Measurements from ENCODE around the gene BIRC3.
"Not testable (repeated sequence)": the region's sequence is repeated elsewhere in the genome, so short reads cannot be mapped to it uniquely, and the experiment has no call there.

Gene BIRC3

DNA sequence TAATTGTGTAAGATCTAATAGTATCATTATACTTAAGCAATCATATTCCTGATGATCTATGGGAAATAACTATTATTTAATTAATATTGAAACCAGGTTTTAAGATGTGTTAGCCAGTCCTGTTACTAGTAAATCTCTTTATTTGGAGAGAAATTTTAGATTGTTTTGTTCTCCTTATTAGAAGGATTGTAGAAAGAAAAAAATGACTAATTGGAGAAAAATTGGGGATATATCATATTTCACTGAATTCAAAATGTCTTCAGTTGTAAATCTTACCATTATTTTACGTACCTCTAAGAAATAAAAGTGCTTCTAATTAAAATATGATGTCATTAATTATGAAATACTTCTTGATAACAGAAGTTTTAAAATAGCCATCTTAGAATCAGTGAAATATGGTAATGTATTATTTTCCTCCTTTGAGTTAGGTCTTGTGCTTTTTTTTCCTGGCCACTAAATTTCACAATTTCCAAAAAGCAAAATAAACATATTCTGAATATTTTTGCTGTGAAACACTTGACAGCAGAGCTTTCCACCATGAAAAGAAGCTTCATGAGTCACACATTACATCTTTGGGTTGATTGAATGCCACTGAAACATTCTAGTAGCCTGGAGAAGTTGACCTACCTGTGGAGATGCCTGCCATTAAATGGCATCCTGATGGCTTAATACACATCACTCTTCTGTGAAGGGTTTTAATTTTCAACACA lies 6.4 kb downstream of the BIRC3 start:
- H3K4me1 Mint-ChIP-seq (ENCODE audit: low read depth), result peaks cover 39% of the 10 kb centered on the region
- no peak for DNase-seq (ENCODE audit: low spot score)

DNA sequence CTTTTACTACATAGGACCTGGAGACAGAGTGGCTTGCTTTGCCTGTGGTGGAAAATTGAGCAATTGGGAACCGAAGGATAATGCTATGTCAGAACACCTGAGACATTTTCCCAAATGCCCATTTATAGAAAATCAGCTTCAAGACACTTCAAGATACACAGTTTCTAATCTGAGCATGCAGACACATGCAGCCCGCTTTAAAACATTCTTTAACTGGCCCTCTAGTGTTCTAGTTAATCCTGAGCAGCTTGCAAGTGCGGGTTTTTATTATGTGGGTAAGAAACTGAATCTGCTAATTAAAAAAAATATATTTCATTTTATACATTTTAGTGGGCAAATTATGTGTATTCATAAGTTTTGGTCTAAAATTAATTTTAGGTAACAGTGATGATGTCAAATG lies 7.8 kb downstream of the BIRC3 start:
- peaks cover 75% of the 10 kb centered on the region for H3K36me3 Mint-ChIP-seq (ENCODE audit: low read depth)
- peaks cover 35% of the 10 kb centered on the region for H3K4me1 Mint-ChIP-seq (ENCODE audit: low read depth)
- H3K27me3 Mint-ChIP-seq (ENCODE audit: low read depth), result no peaks in the 10 kb centered on the region
- H3K27ac Mint-ChIP-seq, result no peak overlapping the region
- no peak for DNase-seq (ENCODE audit: low spot score)
- H3K4me3 Mint-ChIP-seq, result no peak overlapping the region
- no peaks in the 10 kb centered on the region for H3K9me3 Mint-ChIP-seq

More for the DNA sequence above, 6.4 kb downstream of the BIRC3 start:
- Mint-ChIP-seq H3K27ac (no peak overlapping the region), H3K4me3 (no peak overlapping the region), H3K9me3 (no peaks in the 10 kb centered on the region), H3K36me3 (ENCODE audit: low read depth) (peaks cover 73% of the 10 kb centered on the region), H3K27me3 (ENCODE audit: low read depth) (no peaks in the 10 kb centered on the region)

DNA sequence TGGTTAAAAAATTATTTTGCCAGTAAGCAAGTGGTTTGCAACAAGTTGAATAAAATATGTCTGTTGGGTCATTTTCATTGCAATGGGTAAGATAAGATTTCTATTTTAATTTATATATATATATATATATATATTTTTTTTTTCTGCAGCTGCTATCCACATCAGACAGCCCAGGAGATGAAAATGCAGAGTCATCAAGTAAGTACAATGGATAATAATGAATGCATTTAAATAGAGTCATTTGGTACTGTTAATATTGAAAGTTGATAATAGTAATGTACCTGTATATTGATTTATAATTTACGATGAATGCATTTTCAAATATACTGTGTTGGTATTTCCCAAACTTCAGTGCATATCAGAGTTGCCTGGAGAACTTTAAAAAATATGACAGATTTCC lies 11.5 kb downstream of the BIRC3 start:
- DNase-seq (ENCODE audit: low spot score), result no peak
- H3K4me1 Mint-ChIP-seq (ENCODE audit: low read depth), result peaks cover 10% of the 10 kb centered on the region
- H3K4me3 Mint-ChIP-seq, result no peak overlapping the region
- peaks cover 75% of the 10 kb centered on the region for H3K36me3 Mint-ChIP-seq (ENCODE audit: low read depth)
- H3K9me3 Mint-ChIP-seq, result no peaks in the 10 kb centered on the region
- no peaks in the 10 kb centered on the region for H3K27me3 Mint-ChIP-seq (ENCODE audit: low read depth)
- no peak overlapping the region for H3K27ac Mint-ChIP-seq

- Mint-ChIP-seq H3K4me1 (ENCODE audit: low read depth) (peaks cover 5% of the 10 kb centered on the region), H3K4me3 (no peak overlapping the region), H3K27ac (no peak overlapping the region), H3K9me3 (no peaks in the 10 kb centered on the region), H3K36me3 (ENCODE audit: low read depth) (peaks cover 70% of the 10 kb centered on the region), H3K27me3 (ENCODE audit: low read depth) (no peaks in the 10 kb centered on the region)
- no peak for DNase-seq (ENCODE audit: low spot score)
Observed at GRCh38 chr11:102330231-102330630, 12.9 kb downstream of the BIRC3 start.

- H3K36me3 Mint-ChIP-seq (ENCODE audit: low read depth), result peaks cover 67% of the 10 kb centered on the region
- H3K27ac Mint-ChIP-seq, result no peak overlapping the region
- no peaks in the 10 kb centered on the region for H3K27me3 Mint-ChIP-seq (ENCODE audit: low read depth)
- H3K4me1 Mint-ChIP-seq (ENCODE audit: low read depth), result peaks cover 5% of the 10 kb centered on the region
- no peak for DNase-seq (ENCODE audit: low spot score)
- H3K4me3 Mint-ChIP-seq, result no peak overlapping the region
- H3K9me3 Mint-ChIP-seq, result no peaks in the 10 kb centered on the region
Observed at GRCh38 chr11:102331341-102331740, 14.1 kb downstream of the BIRC3 start.

GRCh38 chr11:102332611-102332994 lies 15.3 kb downstream of the BIRC3 start:
- Mint-ChIP-seq H3K9me3 (no peaks in the 10 kb centered on the region), H3K4me3 (no peak overlapping the region), H3K27me3 (ENCODE audit: low read depth) (no peaks in the 10 kb centered on the region), H3K36me3 (ENCODE audit: low read depth) (peaks cover 60% of the 10 kb centered on the region), H3K27ac (no peak overlapping the region), H3K4me1 (ENCODE audit: low read depth) (peaks cover 2% of the 10 kb centered on the region)
- no peak for DNase-seq (ENCODE audit: low spot score)

DNA sequence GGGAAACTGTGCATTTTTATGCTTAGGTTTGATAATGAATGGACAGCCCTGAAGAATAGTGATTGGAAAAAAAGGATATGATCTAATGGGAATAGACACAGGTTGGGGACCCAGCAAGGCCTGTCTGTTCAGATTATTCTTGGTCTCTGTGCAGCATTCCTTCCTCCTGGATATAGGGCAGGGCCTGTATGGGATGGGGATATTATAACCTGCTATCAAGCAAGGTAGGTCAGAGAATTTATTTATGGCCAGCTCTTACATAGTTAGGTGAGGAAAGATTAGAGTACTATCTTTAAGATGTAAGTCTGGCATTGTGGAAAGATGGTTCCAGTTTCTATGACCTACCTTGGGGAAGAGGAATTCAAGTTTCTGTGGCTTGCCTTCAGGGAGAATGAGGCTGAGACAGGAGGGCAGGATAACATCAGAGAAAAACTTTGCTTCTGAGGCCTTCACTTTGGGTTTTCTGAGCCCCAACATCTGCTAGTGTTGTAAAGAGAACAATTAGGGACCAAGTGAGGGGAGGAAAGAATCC lies 21.3 kb downstream of the BIRC3 start:
- peaks cover 32% of the 10 kb centered on the region for H3K36me3 Mint-ChIP-seq (ENCODE audit: low read depth)
- no peak overlapping the region for H3K4me3 Mint-ChIP-seq
- no peak for DNase-seq (ENCODE audit: low spot score)
- H3K9me3 Mint-ChIP-seq, result no peaks in the 10 kb centered on the region
- H3K27me3 Mint-ChIP-seq (ENCODE audit: low read depth), result no peaks in the 10 kb centered on the region
- no peak overlapping the region for H3K27ac Mint-ChIP-seq
- H3K4me1 Mint-ChIP-seq (ENCODE audit: low read depth), result peaks cover 13% of the 10 kb centered on the region

DNA sequence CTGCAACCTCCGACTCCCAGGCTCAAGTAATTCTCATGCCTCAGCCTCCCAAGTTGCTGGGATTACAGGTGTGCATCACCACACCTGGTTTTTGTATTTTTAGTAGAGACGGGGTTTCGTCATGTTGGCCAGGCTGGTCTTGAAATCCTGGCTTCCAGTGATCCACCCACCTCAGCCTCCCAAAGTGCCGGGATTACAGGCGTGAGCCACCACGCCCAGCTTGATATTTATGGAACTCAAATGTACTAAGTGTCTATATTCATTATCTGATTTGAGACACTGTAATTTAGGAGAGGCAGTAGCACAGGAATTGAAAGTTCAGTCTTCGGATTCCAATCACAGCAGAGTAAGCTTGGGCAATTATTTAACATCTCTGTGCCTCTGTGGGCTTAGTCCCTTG lies 24.0 kb downstream of the BIRC3 start:
- not testable (repeated sequence) for H3K27me3 Mint-ChIP-seq (ENCODE audit: low read depth); H3K9me3 Mint-ChIP-seq; DNase-seq (ENCODE audit: low spot score); H3K27ac Mint-ChIP-seq; H3K4me3 Mint-ChIP-seq
- H3K4me1 Mint-ChIP-seq (ENCODE audit: low read depth), result peaks cover 23% of the 10 kb centered on the region
- H3K36me3 Mint-ChIP-seq (ENCODE audit: low read depth), result peaks cover 24% of the 10 kb centered on the region

- DNase-seq (ENCODE audit: low spot score), result peak; percentile 51
- Mint-ChIP-seq H3K4me1 (ENCODE audit: low read depth) (peaks cover 24% of the 10 kb centered on the region), H3K27ac (no peak overlapping the region)
Observed at GRCh38 chr11:102341844-102342318, 24.6 kb downstream of the BIRC3 start.

GRCh38 chr11:102343809-102344208 lies 26.5 kb downstream of the BIRC3 start:
- no peak overlapping the region for H3K27ac Mint-ChIP-seq

More at GRCh38 chr11:102341844-102342318, 24.6 kb downstream of the BIRC3 start:
- Mint-ChIP-seq H3K4me3 (no peak overlapping the region), H3K27me3 (ENCODE audit: low read depth) (no peaks in the 10 kb centered on the region), H3K36me3 (ENCODE audit: low read depth) (peaks cover 19% of the 10 kb centered on the region), H3K9me3 (no peaks in the 10 kb centered on the region)

GRCh38 chr11:102345904-102346303 lies 28.6 kb downstream of the BIRC3 start:
- peak overlapping the region; percentile 94 for H3K4me3 Mint-ChIP-seq
- peak overlapping the region; percentile 98 for H3K27ac Mint-ChIP-seq
- no peak for DNase-seq (ENCODE audit: low spot score)
- H3K4me1 Mint-ChIP-seq (ENCODE audit: low read depth), result peaks cover 31% of the 10 kb centered on the region
- no peaks in the 10 kb centered on the region for H3K27me3 Mint-ChIP-seq (ENCODE audit: low read depth)
- H3K36me3 Mint-ChIP-seq (ENCODE audit: low read depth), result peaks cover 13% of the 10 kb centered on the region
- no peaks in the 10 kb centered on the region for H3K9me3 Mint-ChIP-seq

More at GRCh38 chr11:102343809-102344208, 26.5 kb downstream of the BIRC3 start:
- Mint-ChIP-seq H3K4me1 (ENCODE audit: low read depth) (peaks cover 31% of the 10 kb centered on the region), H3K36me3 (ENCODE audit: low read depth) (peaks cover 10% of the 10 kb centered on the region), H3K9me3 (no peaks in the 10 kb centered on the region), H3K4me3 (no peak overlapping the region), H3K27me3 (ENCODE audit: low read depth) (no peaks in the 10 kb centered on the region)
- DNase-seq (ENCODE audit: low spot score), result no peak

DNA sequence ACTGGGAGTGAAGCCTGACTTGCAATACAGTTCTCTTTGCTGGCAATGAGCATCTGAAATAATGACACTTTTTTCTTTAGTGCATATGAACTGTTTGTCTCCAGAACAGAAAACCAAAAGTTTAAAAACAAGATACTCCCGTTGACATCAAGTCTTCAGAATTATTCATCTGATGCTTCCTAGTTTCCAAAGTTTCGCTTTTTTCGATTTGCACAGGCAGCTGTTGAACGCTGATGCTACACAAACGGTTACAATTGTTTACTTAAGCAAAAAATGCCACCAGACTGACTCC lies 29.1 kb downstream of the BIRC3 start:
- DNase-seq (ENCODE audit: low spot score), result no peak
- peak overlapping the region; percentile 98 for H3K27ac Mint-ChIP-seq
- peaks cover 15% of the 10 kb centered on the region for H3K36me3 Mint-ChIP-seq (ENCODE audit: low read depth)
- peaks cover 33% of the 10 kb centered on the region for H3K4me1 Mint-ChIP-seq (ENCODE audit: low read depth)
- H3K27me3 Mint-ChIP-seq (ENCODE audit: low read depth), result no peaks in the 10 kb centered on the region
- no peaks in the 10 kb centered on the region for H3K9me3 Mint-ChIP-seq
- peak overlapping the region; percentile 94 for H3K4me3 Mint-ChIP-seq

- Mint-ChIP-seq H3K4me3 (peak within 1 kb of the TSS; percentile 94), H3K27ac (peak within 1 kb of the TSS; percentile 98), H3K4me1 (ENCODE audit: low read depth) (peaks cover 30% of the 10 kb centered on the region), H3K27me3 (ENCODE audit: low read depth) (no peaks in the 10 kb centered on the region), H3K9me3 (no peaks in the 10 kb centered on the region), H3K36me3 (ENCODE audit: low read depth) (peaks cover 19% of the 10 kb centered on the region)
- peak; percentile 95 for DNase-seq (ENCODE audit: low spot score)
Observed at GRCh38 chr11:102346748-102347461, 29.6 kb downstream of the BIRC3 start, which contains the start of gene BIRC2. Gene BIRC2 (plus strand): TSS chr11:102347214. CDS start chr11:102349855, 2,641 bp downstream.
